GM18861 (cell line): Measurements from ENCODE around the gene PITHD1.
"Not testable (repeated sequence)": the region's sequence is repeated elsewhere in the genome, so short reads cannot be mapped to it uniquely, and the experiment has no call there.

Experiments used
- ATAC-seq: cut with Tn5 transposase; IDR thresholded peaks from one replicate; pipeline ENCODE4 v1.9.1; 2021; ENCODE audit not compliant: unreplicated experiment

PITHD1 gene

GRCh38 chr1:23797478-23798448 lies 19.5 kb downstream of the PITHD1 start:
- ATAC-seq = no peak

- ATAC-seq = no peak
These were observed 20.5 kb downstream of the PITHD1 start for GRCh38 chr1:23798662-23799142.

GRCh38 chr1:23799255-23799569 lies 21.0 kb downstream of the PITHD1 start:
- ATAC-seq = no peak

- no peak for ATAC-seq
These were observed 21.6 kb downstream of the PITHD1 start for GRCh38 chr1:23799570-23800399.

- ATAC-seq = peak; percentile 60
These were observed 22.5 kb downstream of the PITHD1 start, which contains the start of gene GALE for GRCh38 chr1:23800400-23801337. Gene GALE (minus strand): TSS chr1:23800754. CDS start chr1:23799007, 1,747 bp downstream.

GRCh38 chr1:23801338-23801748 lies 23.1 kb downstream of the PITHD1 start:
- ATAC-seq = no peak

- ATAC-seq = no peak
These were observed 23.7 kb downstream of the PITHD1 start for GRCh38 chr1:23801876-23802275.

- ATAC-seq = not testable (repeated sequence)
These were observed 24.7 kb downstream of the PITHD1 start for GRCh38 chr1:23802809-23803342.

- no peak for ATAC-seq
These were observed 25.5 kb downstream of the PITHD1 start for GRCh38 chr1:23803674-23804073.

GRCh38 chr1:23804183-23804835 lies 26.1 kb downstream of the PITHD1 start:
- ATAC-seq = no peak

- ATAC-seq = no peak
These were observed 26.8 kb downstream of the PITHD1 start for GRCh38 chr1:23805025-23805424.

GRCh38 chr1:23806280-23806679 lies 28.1 kb downstream of the PITHD1 start:
- no peak for ATAC-seq

- ATAC-seq = no peak
These were observed 29.2 kb downstream of the PITHD1 start for GRCh38 chr1:23807453-23807852.

- ATAC-seq = peak; percentile 43
These were observed 31.5 kb downstream of the PITHD1 start for GRCh38 chr1:23809751-23810171.

- ATAC-seq = no peak
These were observed 32.8 kb downstream of the PITHD1 start for GRCh38 chr1:23810818-23811540.

- ATAC-seq = no peak
These were observed 35.8 kb downstream of the PITHD1 start for GRCh38 chr1:23814016-23814415.

- ATAC-seq = no peak
These were observed 38.1 kb downstream of the PITHD1 start for GRCh38 chr1:23816361-23816760.

- ATAC-seq = no peak
These were observed 38.7 kb downstream of the PITHD1 start for GRCh38 chr1:23816906-23817305.

- peak; percentile 57 for ATAC-seq
These were observed 39.4 kb downstream of the PITHD1 start for GRCh38 chr1:23817633-23818032.
